Endodermal cell (in vitro differentiated cells): ENCODE measurements around the gene UBE2I. TPM values are rescaled to one million over a fixed set of nuclear protein-coding genes. Genes with fewer than 3 reads are reported as not detected.

ENCODE experiments used
- DNase-seq: peaks from one replicate; pipeline ENCODE4 v3.0.0-alpha.2; 2017
- H3K27ac ChIP-seq: 2 replicates; pipeline ENCODE4 v1.5.1; 2013; ENCODE audit warnings: mild to moderate bottlenecking, low read depth, low read length, moderate library complexity
- H3K27me3 ChIP-seq: 2 replicates; pipeline ENCODE4 v1.6.1; 2013; ENCODE audit warnings: mild to moderate bottlenecking, low read length, moderate library complexity; ENCODE audit not compliant: insufficient read depth, control insufficient read depth, poor library complexity, severe bottlenecking
- H3K36me3 ChIP-seq: 2 replicates; pipeline ENCODE4 v1.7.0; 2013; ENCODE audit warnings: mild to moderate bottlenecking, low read length, moderate library complexity; ENCODE audit not compliant: control insufficient read depth, insufficient read depth
- H3K4me1 ChIP-seq: one replicate; pipeline ENCODE4 v1.7.0; 2013; ENCODE audit warnings: low read length; ENCODE audit not compliant: control insufficient read depth, insufficient read depth
- H3K4me3 ChIP-seq: 2 replicates; pipeline ENCODE4 v1.5.1; 2013; ENCODE audit warnings: mild to moderate bottlenecking, low read length, moderate library complexity
- H3K9ac ChIP-seq: 2 replicates; pipeline ENCODE4 v1.6.1; 2013; ENCODE audit warnings: mild to moderate bottlenecking, low read length, moderate library complexity; ENCODE audit not compliant: poor library complexity, severe bottlenecking; ENCODE audit errors: extremely low read depth
- H3K9me3 ChIP-seq: 2 replicates; pipeline ENCODE4 v1.6.1; 2013; ENCODE audit warnings: mild to moderate bottlenecking, low read length, moderate library complexity; ENCODE audit not compliant: control insufficient read depth
- H3K27ac Mint-ChIP-seq: 2 replicates; pipeline ENCODE4 v1.8.0; 2020; ENCODE audit warnings: mixed read lengths
- H3K27me3 Mint-ChIP-seq: 2 replicates; pipeline ENCODE4 v1.8.0; 2021; ENCODE audit warnings: mild to moderate bottlenecking, mixed read lengths; ENCODE audit not compliant: insufficient read depth
- H3K36me3 Mint-ChIP-seq: 2 replicates; pipeline ENCODE4 v1.8.0; 2020; ENCODE audit warnings: low read depth, mixed read lengths
- H3K4me1 Mint-ChIP-seq: 2 replicates; pipeline ENCODE4 v1.8.0; 2020; ENCODE audit warnings: mixed read lengths
- H3K4me3 Mint-ChIP-seq: 2 replicates; pipeline ENCODE4 v1.8.0; 2020; ENCODE audit warnings: mild to moderate bottlenecking, moderate library complexity, mixed read lengths
- H3K9me3 Mint-ChIP-seq: 2 replicates; pipeline ENCODE4 v1.8.0; 2020; ENCODE audit warnings: mild to moderate bottlenecking, mixed read lengths
- WGBS, 2 experiments: methylation state at CpG; one replicate each; pipeline versions ENCODE4 v1.1.5 to v1.1.7; 2013; ENCODE audit warnings: missing lambda C conversion rate in 2 of 2, mixed read lengths in 1 of 2; ENCODE audit not compliant: insufficient coverage in 1 of 2, insufficient read length in 1 of 2; 5-methylcytosine and 5-hydroxymethylcytosine counted together
- total RNA-seq, 2 donors: library from RNA; stranded (reverse); fragmentation: NEBNext Ultra II Directional in 1 of 2; extraction: Animal tissue kit (Norgen Biotek cat#: 25700) in 1 of 2; gene quantifications; 2 replicates in 1 of 2; 3 replicates in 1 of 2; pipeline ENCODE4 v1.2.1, GENCODE V29; 2021
- TF ChIP-seq, protein P1 (sequence below): fragments of 200-600 bp; sonication (generic); conservative IDR thresholded peaks from 2 replicates; pipeline ENCODE4 v1.5.0; 2021; ENCODE audit warnings: antibody characterized with exemption, mild to moderate bottlenecking

The UBE2I gene
- total RNA-seq, 2 donors from 2014 or later: 250 to 294 TPM

GRCh38 chr16:1366712-1367299, 57.4 kb downstream of the UBE2I start:
- H3K27ac Mint-ChIP-seq: no peak overlapping the region
- no peak overlapping the region for H3K27ac ChIP-seq
- H3K9me3 ChIP-seq: no peaks in the 10 kb centered on the region
- no peaks in the 10 kb centered on the region for H3K4me1 ChIP-seq
- no peak overlapping the region for H3K4me3 ChIP-seq
- H3K4me3 Mint-ChIP-seq: no peak overlapping the region
- TF ChIP-seq, protein P1, sequence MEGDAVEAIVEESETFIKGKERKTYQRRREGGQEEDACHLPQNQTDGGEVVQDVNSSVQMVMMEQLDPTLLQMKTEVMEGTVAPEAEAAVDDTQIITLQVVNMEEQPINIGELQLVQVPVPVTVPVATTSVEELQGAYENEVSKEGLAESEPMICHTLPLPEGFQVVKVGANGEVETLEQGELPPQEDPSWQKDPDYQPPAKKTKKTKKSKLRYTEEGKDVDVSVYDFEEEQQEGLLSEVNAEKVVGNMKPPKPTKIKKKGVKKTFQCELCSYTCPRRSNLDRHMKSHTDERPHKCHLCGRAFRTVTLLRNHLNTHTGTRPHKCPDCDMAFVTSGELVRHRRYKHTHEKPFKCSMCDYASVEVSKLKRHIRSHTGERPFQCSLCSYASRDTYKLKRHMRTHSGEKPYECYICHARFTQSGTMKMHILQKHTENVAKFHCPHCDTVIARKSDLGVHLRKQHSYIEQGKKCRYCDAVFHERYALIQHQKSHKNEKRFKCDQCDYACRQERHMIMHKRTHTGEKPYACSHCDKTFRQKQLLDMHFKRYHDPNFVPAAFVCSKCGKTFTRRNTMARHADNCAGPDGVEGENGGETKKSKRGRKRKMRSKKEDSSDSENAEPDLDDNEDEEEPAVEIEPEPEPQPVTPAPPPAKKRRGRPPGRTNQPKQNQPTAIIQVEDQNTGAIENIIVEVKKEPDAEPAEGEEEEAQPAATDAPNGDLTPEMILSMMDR: no peak
- WGBS, 2 experiments: 92 to 97% methylated on average over 14 to 24 of the region's 24 CpGs
- peaks cover 35% of the 10 kb centered on the region for H3K36me3 Mint-ChIP-seq
- H3K36me3 ChIP-seq: peaks cover 36% of the 10 kb centered on the region
- H3K4me1 Mint-ChIP-seq: no peaks in the 10 kb centered on the region
- no peaks in the 10 kb centered on the region for H3K27me3 Mint-ChIP-seq
- no peaks in the 10 kb centered on the region for H3K27me3 ChIP-seq
- DNase-seq: no peak
- no peaks in the 10 kb centered on the region for H3K9me3 Mint-ChIP-seq
- no peak overlapping the region for H3K9ac ChIP-seq

GRCh38 chr16:1367486-1368174, 58.2 kb downstream of the UBE2I start:
- H3K4me1 ChIP-seq: no peaks in the 10 kb centered on the region
- Mint-ChIP-seq H3K4me1 (no peaks in the 10 kb centered on the region), H3K27me3 (no peaks in the 10 kb centered on the region), H3K4me3 (no peak overlapping the region), H3K27ac (no peak overlapping the region), H3K9me3 (no peaks in the 10 kb centered on the region), H3K36me3 (peaks cover 36% of the 10 kb centered on the region)
- H3K27me3 ChIP-seq: no peaks in the 10 kb centered on the region
- no peak for DNase-seq
- no peaks in the 10 kb centered on the region for H3K9me3 ChIP-seq
- H3K4me3 ChIP-seq: no peak overlapping the region
- TF ChIP-seq, protein P1: no peak
- H3K9ac ChIP-seq: no peak overlapping the region
- H3K27ac ChIP-seq: no peak overlapping the region
- peaks cover 32% of the 10 kb centered on the region for H3K36me3 ChIP-seq
- 97 to 98% methylated on average over 6 to 22 of the region's 27 CpGs for WGBS, 2 experiments

GRCh38 chr16:1371054-1371978, 61.9 kb downstream of the UBE2I start:
- Mint-ChIP-seq H3K9me3 (no peaks in the 10 kb centered on the region), H3K36me3 (peaks cover 18% of the 10 kb centered on the region), H3K27ac (no peak overlapping the region), H3K27me3 (no peaks in the 10 kb centered on the region), H3K4me1 (no peaks in the 10 kb centered on the region), H3K4me3 (no peak overlapping the region)
- no peaks in the 10 kb centered on the region for H3K9me3 ChIP-seq
- no peaks in the 10 kb centered on the region for H3K4me1 ChIP-seq
- no peaks in the 10 kb centered on the region for H3K27me3 ChIP-seq
- WGBS, 2 experiments: 96 to 97% methylated on average over 25 to 33 of the region's 33 CpGs
- TF ChIP-seq, protein P1: no peak
- no peak for DNase-seq
- no peak overlapping the region for H3K27ac ChIP-seq
- peaks cover 6% of the 10 kb centered on the region for H3K36me3 ChIP-seq
- H3K4me3 ChIP-seq: no peak overlapping the region
- no peak overlapping the region for H3K9ac ChIP-seq
